ENCODE data around the gene COA1.

GRCh38 chr7:43621729-43622448, 107.4 kb downstream of the COA1 start:
- TF ChIP-seq CTCF (IDR thresholded peaks at IDR 0.05) = no peak
- no peak for TF ChIP-seq POLR2A (IDR thresholded peaks at IDR 0.05)
- no peak for TF ChIP-seq EP300 (IDR thresholded peaks at IDR 0.05)

Data from upper lobe of left lung (tissue), 4 donors.